CD14-positive monocyte (primary cell): ENCODE data around the gene NME9. TPM values are rescaled to one million over a fixed set of nuclear protein-coding genes. Genes with fewer than 3 reads are reported as not detected.

ENCODE experiments used
- DNase-seq, 3 donors: peaks; one replicate each; pipeline ENCODE4 v3.0.0-alpha.2; 2011 to 2022
- H2AFZ ChIP-seq: 2 replicates; pipeline ENCODE4 v1.6.0; 2012; ENCODE audit warnings: mild to moderate bottlenecking, low read depth, low read length, inconsistent platforms; ENCODE audit not compliant: insufficient read depth, poor library complexity, severe bottlenecking
- H3K27ac ChIP-seq, 2 donors: 1 replicate in 1 of 2; 2 replicates in 1 of 2; pipeline ENCODE4 v1.5.1; 2012 to 2013; ENCODE audit warnings: low read length in 2 of 2, control low read depth in 1 of 2, inconsistent platforms in 1 of 2, low read depth in 1 of 2, mild to moderate bottlenecking in 1 of 2
- H3K27me3 ChIP-seq, 2 donors: one replicate each; pipeline versions ENCODE4 v1.6.0 to v1.6.1; 2011 to 2013; ENCODE audit warnings: low read length in 2 of 2; ENCODE audit not compliant: control insufficient read depth in 2 of 2, insufficient read depth in 2 of 2
- H3K36me3 ChIP-seq, 2 donors: replicated peaks in 1 of 2; 1 replicate in 1 of 2; 2 replicates in 1 of 2; pipeline versions ENCODE4 v1.5.1 to v1.6.1; 2012 to 2013; ENCODE audit warnings: low read length in 2 of 2, control low read depth in 1 of 2, inconsistent platforms in 1 of 2, mild to moderate bottlenecking in 1 of 2; ENCODE audit not compliant: insufficient read depth in 2 of 2, control insufficient read depth in 1 of 2
- H3K4me1 ChIP-seq, 2 donors: 1 replicate in 1 of 2; 2 replicates in 1 of 2; pipeline versions ENCODE4 v1.5.1 to v1.6.1; 2012 to 2013; ENCODE audit warnings: low read length in 2 of 2, control low read depth in 1 of 2, inconsistent platforms in 1 of 2, mild to moderate bottlenecking in 1 of 2, moderate library complexity in 1 of 2; ENCODE audit not compliant: insufficient read depth in 2 of 2, control insufficient read depth in 1 of 2
- H3K4me2 ChIP-seq: replicated peaks from 2 replicates; pipeline ENCODE3; 2012; ENCODE audit warnings: low read length, moderate library complexity, mild to moderate bottlenecking; ENCODE audit not compliant: poor library complexity, severe bottlenecking; ENCODE audit errors: extremely low read depth
- H3K4me3 ChIP-seq, 3 experiments: fragments of 200-600 bp in 1 of 3; sonication (generic) in 1 of 3; replicated peaks in 1 of 3; 1 replicate in 2 of 3; 2 replicates in 1 of 3; pipeline ENCODE4 v1.5.1; 2011 to 2013; ENCODE audit warnings: low read length in 3 of 3, mild to moderate bottlenecking in 3 of 3, control low read depth in 2 of 3, low read depth in 2 of 3, inconsistent platforms in 1 of 3, moderate library complexity in 1 of 3
- H3K79me2 ChIP-seq: 2 replicates; pipeline ENCODE4 v1.6.0; 2012; ENCODE audit warnings: mild to moderate bottlenecking, control low read depth, inconsistent platforms, low read length, moderate library complexity; ENCODE audit not compliant: insufficient read depth
- H3K9ac ChIP-seq: 2 replicates; pipeline ENCODE4 v1.6.0; 2017; ENCODE audit warnings: low read length, mild to moderate bottlenecking; ENCODE audit not compliant: insufficient read depth, poor library complexity, severe bottlenecking
- H3K9me3 ChIP-seq, 2 donors: replicated peaks in 1 of 2; 1 replicate in 1 of 2; 2 replicates in 1 of 2; pipeline versions ENCODE4 v1.5.1 to v1.6.1; 2012 to 2013; ENCODE audit warnings: low read length in 2 of 2, control low read depth in 1 of 2; ENCODE audit not compliant: control insufficient read depth in 1 of 2, insufficient read depth in 1 of 2
- H4K20me1 ChIP-seq: 2 replicates; pipeline ENCODE4 v1.6.0; 2012; ENCODE audit warnings: mild to moderate bottlenecking, low read length, control low read depth, moderate library complexity; ENCODE audit not compliant: insufficient read depth
- H3K27ac Mint-ChIP-seq, 7 donors: one replicate each; pipeline ENCODE4 v1.8.0; 2020; ENCODE audit warnings: mild to moderate bottlenecking in 7 of 7, mixed read lengths in 7 of 7, moderate library complexity in 6 of 7, inconsistent platforms in 2 of 7
- H3K27me3 Mint-ChIP-seq, 3 donors: one replicate each; pipeline ENCODE4 v1.8.0; 2021 to 2022; ENCODE audit warnings: low read depth in 3 of 3, mild to moderate bottlenecking in 3 of 3, mixed read lengths in 3 of 3, moderate library complexity in 3 of 3, inconsistent platforms in 1 of 3
- H3K36me3 Mint-ChIP-seq, 2 donors: one replicate each; pipeline ENCODE4 v1.8.0; 2020; ENCODE audit warnings: mixed read lengths in 2 of 2, inconsistent platforms in 1 of 2, mild to moderate bottlenecking in 1 of 2
- H3K4me1 Mint-ChIP-seq: one replicate; pipeline ENCODE4 v1.8.0; 2020; ENCODE audit warnings: mild to moderate bottlenecking, mixed read lengths
- H3K4me3 Mint-ChIP-seq, 2 donors: one replicate each; pipeline ENCODE4 v1.8.0; 2020; ENCODE audit warnings: mild to moderate bottlenecking in 2 of 2, mixed read lengths in 2 of 2, moderate library complexity in 1 of 2
- H3K9me3 Mint-ChIP-seq, 7 donors: one replicate each; pipeline ENCODE4 v1.8.0; 2020 to 2022; ENCODE audit warnings: mixed read lengths in 7 of 7, mild to moderate bottlenecking in 6 of 7, moderate library complexity in 6 of 7, inconsistent platforms in 2 of 7
- CTCF ChIP-seq: fragments of 200-600 bp; IDR thresholded peaks from one replicate; pipeline ENCODE4 v1.8.0; 2022; ENCODE audit warnings: antibody characterized with exemption, mild to moderate bottlenecking
- WGBS: methylation state at CpG from one replicate; pipeline ENCODE4 v1.1.5; 2013; ENCODE audit warnings: missing lambda C conversion rate; ENCODE audit not compliant: insufficient coverage; 5-methylcytosine and 5-hydroxymethylcytosine counted together
- intact Hi-C, 2 donors: fragments of 100-400 bp; cut with micrococcal nuclease; formaldehyde crosslinking; loops; one replicate each; pipeline versions ENCODE4 v1.15.0 to v1.15.1; 2023
- polyA plus RNA-seq, 3 donors: library from polyadenylated mRNA; depleted of rRNA in 1 of 3; unstranded in 2 of 3; stranded (reverse) in 1 of 3; fragments of 300-500 nt in 2 of 3; fragments of >200 nt in 1 of 3; fragmentation: Illumina TruSeq in 2 of 3; gene quantifications; 1 replicate in 2 of 3; 2 replicates in 1 of 3; pipeline ENCODE4 v1.2.3, GENCODE V29; 2012 to 2021

NME9 gene
- polyA plus RNA-seq, 3 donors = 0.04 TPM; not detected in 2

DNA sequence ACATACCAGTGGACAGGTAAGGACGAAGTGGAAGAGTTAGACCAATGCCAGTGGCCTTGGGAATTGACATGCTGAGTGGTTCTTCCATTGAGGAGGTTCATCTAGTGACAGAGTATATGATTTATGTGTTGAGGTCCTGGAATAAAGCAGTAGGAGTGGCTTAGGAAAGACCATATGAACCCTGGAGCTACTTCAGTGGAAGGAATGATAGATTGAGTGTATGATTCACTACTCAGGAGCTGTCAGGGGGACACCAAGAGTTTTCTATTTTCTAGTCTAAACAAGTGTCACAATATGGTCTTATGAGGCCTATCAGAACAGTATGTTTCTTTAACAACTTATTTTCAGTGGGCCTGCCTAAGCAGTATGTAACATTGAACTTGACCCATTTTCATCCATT, 63.9 kb downstream of the NME9 start:
- Mint-ChIP-seq H3K27ac (no peak overlapping the region), H3K27me3 (peaks cover 0 to 2% (median 0%) of the 10 kb centered on the region in 3 donors), H3K4me1 (no peaks in the 10 kb centered on the region), H3K4me3 (no peak overlapping the region), H3K9me3 (no peaks in the 10 kb centered on the region), H3K36me3 (peaks cover 40 to 67% of the 10 kb centered on the region in 2 donors)
- Histone ChIP-seq H4K20me1 (no peaks in the 10 kb centered on the region), H3K27me3 (no peaks in the 10 kb centered on the region), H3K9ac (no peak overlapping the region), H3K9me3 (no peaks in the 10 kb centered on the region), H3K27ac (no peak overlapping the region), H3K4me1 (no peaks in the 10 kb centered on the region), H3K4me3 (no peak overlapping the region), H3K79me2 (no peaks in the 10 kb centered on the region), H2AFZ (no peak overlapping the region), H3K36me3 (peaks cover 30 to 79% of the 10 kb centered on the region in 2 donors), H3K4me2 (no peak overlapping the region)
- TF ChIP-seq CTCF = no peak
- DNase-seq = no peak
- intact Hi-C loops = no loop called here
- WGBS = 100% methylated on average over 1 of the region's 1 CpG

GRCh38 chr3:138263104-138263503, 66.5 kb downstream of the NME9 start:
- no CpG with 5 or more reads among the region's 2 CpGs for WGBS
- TF ChIP-seq CTCF = no peak
- intact Hi-C loops = no loop called here

More at GRCh38 chr3:138263104-138263503, 66.5 kb downstream of the NME9 start:
- H3K27ac ChIP-seq = no peak overlapping the region
- Mint-ChIP-seq H3K36me3 (peaks cover 46 to 66% of the 10 kb centered on the region in 2 donors), H3K27me3 (peaks cover 0 to 2% (median 0%) of the 10 kb centered on the region in 3 donors), H3K4me1 (no peaks in the 10 kb centered on the region), H3K27ac (no peak overlapping the region), H3K4me3 (no peak overlapping the region), H3K9me3 (no peaks in the 10 kb centered on the region)
- no peak for DNase-seq
- no peaks in the 10 kb centered on the region for H4K20me1 ChIP-seq
- no peak overlapping the region for H3K9ac ChIP-seq
- H3K27me3 ChIP-seq = no peaks in the 10 kb centered on the region
- no peaks in the 10 kb centered on the region for H3K79me2 ChIP-seq
- no peaks in the 10 kb centered on the region for H3K4me1 ChIP-seq
- H3K36me3 ChIP-seq = peaks cover 34 to 84% of the 10 kb centered on the region in 2 donors
- H3K4me3 ChIP-seq = no peak overlapping the region
- H3K9me3 ChIP-seq = no peaks in the 10 kb centered on the region
- H2AFZ ChIP-seq = no peak overlapping the region
- no peak overlapping the region for H3K4me2 ChIP-seq
